ENCODE results near the gene DLG5.

GRCh38 chr10:77959887-77960455, 33.4 kb upstream of the DLG5 start:
- TF ChIP-seq, protein P1, sequence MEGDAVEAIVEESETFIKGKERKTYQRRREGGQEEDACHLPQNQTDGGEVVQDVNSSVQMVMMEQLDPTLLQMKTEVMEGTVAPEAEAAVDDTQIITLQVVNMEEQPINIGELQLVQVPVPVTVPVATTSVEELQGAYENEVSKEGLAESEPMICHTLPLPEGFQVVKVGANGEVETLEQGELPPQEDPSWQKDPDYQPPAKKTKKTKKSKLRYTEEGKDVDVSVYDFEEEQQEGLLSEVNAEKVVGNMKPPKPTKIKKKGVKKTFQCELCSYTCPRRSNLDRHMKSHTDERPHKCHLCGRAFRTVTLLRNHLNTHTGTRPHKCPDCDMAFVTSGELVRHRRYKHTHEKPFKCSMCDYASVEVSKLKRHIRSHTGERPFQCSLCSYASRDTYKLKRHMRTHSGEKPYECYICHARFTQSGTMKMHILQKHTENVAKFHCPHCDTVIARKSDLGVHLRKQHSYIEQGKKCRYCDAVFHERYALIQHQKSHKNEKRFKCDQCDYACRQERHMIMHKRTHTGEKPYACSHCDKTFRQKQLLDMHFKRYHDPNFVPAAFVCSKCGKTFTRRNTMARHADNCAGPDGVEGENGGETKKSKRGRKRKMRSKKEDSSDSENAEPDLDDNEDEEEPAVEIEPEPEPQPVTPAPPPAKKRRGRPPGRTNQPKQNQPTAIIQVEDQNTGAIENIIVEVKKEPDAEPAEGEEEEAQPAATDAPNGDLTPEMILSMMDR (IDR thresholded peaks at IDR 0.05 in 4 of 5, conservative IDR thresholded peaks at IDR 0.05 in 1 of 5) = no peak
- no peak for TF ChIP-seq POLR2A (IDR thresholded peaks at IDR 0.05)

Measured in gastrocnemius medialis (tissue), 4 donors.